ENCODE measurements around the gene JMJD7.
A peak's percentile ranks its signal among the peaks of the same experiment; 100 is the strongest.

The JMJD7 gene

GRCh38 chr15:41861736-41862356, 34.0 kb downstream of the JMJD7 start:
- TF ChIP-seq, protein P1, sequence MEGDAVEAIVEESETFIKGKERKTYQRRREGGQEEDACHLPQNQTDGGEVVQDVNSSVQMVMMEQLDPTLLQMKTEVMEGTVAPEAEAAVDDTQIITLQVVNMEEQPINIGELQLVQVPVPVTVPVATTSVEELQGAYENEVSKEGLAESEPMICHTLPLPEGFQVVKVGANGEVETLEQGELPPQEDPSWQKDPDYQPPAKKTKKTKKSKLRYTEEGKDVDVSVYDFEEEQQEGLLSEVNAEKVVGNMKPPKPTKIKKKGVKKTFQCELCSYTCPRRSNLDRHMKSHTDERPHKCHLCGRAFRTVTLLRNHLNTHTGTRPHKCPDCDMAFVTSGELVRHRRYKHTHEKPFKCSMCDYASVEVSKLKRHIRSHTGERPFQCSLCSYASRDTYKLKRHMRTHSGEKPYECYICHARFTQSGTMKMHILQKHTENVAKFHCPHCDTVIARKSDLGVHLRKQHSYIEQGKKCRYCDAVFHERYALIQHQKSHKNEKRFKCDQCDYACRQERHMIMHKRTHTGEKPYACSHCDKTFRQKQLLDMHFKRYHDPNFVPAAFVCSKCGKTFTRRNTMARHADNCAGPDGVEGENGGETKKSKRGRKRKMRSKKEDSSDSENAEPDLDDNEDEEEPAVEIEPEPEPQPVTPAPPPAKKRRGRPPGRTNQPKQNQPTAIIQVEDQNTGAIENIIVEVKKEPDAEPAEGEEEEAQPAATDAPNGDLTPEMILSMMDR (conservative IDR thresholded peaks at IDR 0.05; ENCODE audit: low read length), result no peak
- no peak for TF ChIP-seq EZH2phosphoT487 (IDR thresholded peaks at IDR 0.05; ENCODE audit: borderline replicate concordance)
- H2AFZ ChIP-seq (ENCODE audit: low read length), result no peak overlapping the region
- H4K20me1 ChIP-seq (ENCODE audit: insufficient read depth, low read length, poor library complexity, severe bottlenecking), result no peaks in the 10 kb centered on the region
- H3F3A ChIP-seq (ENCODE audit: low read depth), result no peaks in the 10 kb centered on the region
- H3K36me3 ChIP-seq (ENCODE audit: insufficient read depth, low read length), result no peaks in the 10 kb centered on the region
- no peak overlapping the region for H3K9ac ChIP-seq (ENCODE audit: low read depth, low read length, poor library complexity, severe bottlenecking)
- no peaks in the 10 kb centered on the region for H3K79me2 ChIP-seq (ENCODE audit: insufficient read depth, low read length)
- H3K9me2 ChIP-seq (replicated peaks; ENCODE audit: low read depth, low read length), result no peaks in the 10 kb centered on the region
- no peaks in the 10 kb centered on the region for H3K9me3 ChIP-seq (ENCODE audit: insufficient read depth, low read depth, low read length)
- H3K27me3 ChIP-seq (ENCODE audit: insufficient read depth, low read length, poor library complexity, severe bottlenecking), result no peaks in the 10 kb centered on the region
- H3K4me1 ChIP-seq (ENCODE audit: insufficient read depth, low read length, poor library complexity, severe bottlenecking), result peaks cover 42% of the 10 kb centered on the region
- no peak overlapping the region for H3K4me3 ChIP-seq (ENCODE audit: low read length, poor library complexity, severe bottlenecking)
- no peak overlapping the region for H3K4me2 ChIP-seq (ENCODE audit: low read depth, low read length, poor library complexity, severe bottlenecking)

DNA sequence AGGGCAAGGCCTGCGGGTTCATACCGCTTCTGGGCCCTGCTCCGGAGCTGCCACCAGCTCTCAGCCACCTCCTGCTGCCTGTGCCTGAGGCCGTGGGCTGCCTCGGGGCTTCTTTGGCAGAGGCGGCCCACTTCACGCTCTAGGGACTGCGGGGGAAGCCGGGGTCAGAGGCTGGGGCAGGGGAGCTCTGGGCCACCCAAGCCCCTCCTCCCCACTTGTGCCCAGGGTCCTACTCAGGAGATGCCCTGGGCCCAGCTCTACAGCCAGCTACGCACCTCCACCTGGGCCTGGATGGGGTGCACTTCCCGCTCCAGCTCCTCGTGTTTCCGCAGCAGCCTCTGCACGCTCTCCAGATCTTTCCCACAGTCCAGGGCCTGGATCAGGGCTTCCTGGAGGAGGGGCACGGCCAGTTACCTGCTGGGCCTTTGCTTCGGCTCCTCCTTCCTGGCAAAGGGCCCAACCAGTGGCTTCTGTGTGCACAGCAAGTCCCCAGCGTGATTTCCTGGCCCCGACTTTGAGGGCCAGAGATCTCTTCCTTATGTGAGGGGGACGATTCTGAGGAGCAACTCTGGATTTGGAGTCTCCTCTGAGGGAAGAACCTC, 34.7 kb downstream of the JMJD7 start:
- H3K9me3 ChIP-seq (ENCODE audit: insufficient read depth, low read depth, low read length), result no peaks in the 10 kb centered on the region
- H4K20me1 ChIP-seq (ENCODE audit: insufficient read depth, low read length, poor library complexity, severe bottlenecking), result no peaks in the 10 kb centered on the region
- H2AFZ ChIP-seq (ENCODE audit: low read length), result peak overlapping the region; percentile 59; the same call in 1 of the 2 replicates
- no peaks in the 10 kb centered on the region for H3K36me3 ChIP-seq (ENCODE audit: insufficient read depth, low read length)
- H3K9ac ChIP-seq (ENCODE audit: low read depth, low read length, poor library complexity, severe bottlenecking), result no peak overlapping the region
- no peaks in the 10 kb centered on the region for H3K79me2 ChIP-seq (ENCODE audit: insufficient read depth, low read length)
- H3K27me3 ChIP-seq (ENCODE audit: insufficient read depth, low read length, poor library complexity, severe bottlenecking), result no peaks in the 10 kb centered on the region
- peaks cover 42% of the 10 kb centered on the region for H3K4me1 ChIP-seq (ENCODE audit: insufficient read depth, low read length, poor library complexity, severe bottlenecking)
- H3K9me2 ChIP-seq (replicated peaks; ENCODE audit: low read depth, low read length), result no peaks in the 10 kb centered on the region
- H3K4me2 ChIP-seq (ENCODE audit: low read depth, low read length, poor library complexity, severe bottlenecking), result no peak overlapping the region
- TF ChIP-seq, protein P1 (conservative IDR thresholded peaks at IDR 0.05; ENCODE audit: low read length), result no peak
- TF ChIP-seq EZH2phosphoT487 (IDR thresholded peaks at IDR 0.05; ENCODE audit: borderline replicate concordance), result no peak
- no peak overlapping the region for H3K4me3 ChIP-seq (ENCODE audit: low read length, poor library complexity, severe bottlenecking)
- H3F3A ChIP-seq (ENCODE audit: low read depth), result no peaks in the 10 kb centered on the region

- Histone ChIP-seq H3K79me2 (ENCODE audit: insufficient read depth, low read length) (no peaks in the 10 kb centered on the region), H3K9ac (ENCODE audit: low read depth, low read length, poor library complexity, severe bottlenecking) (no peak overlapping the region), H3F3A (ENCODE audit: low read depth) (no peaks in the 10 kb centered on the region), H3K27me3 (ENCODE audit: insufficient read depth, low read length, poor library complexity, severe bottlenecking) (no peaks in the 10 kb centered on the region), H3K4me1 (ENCODE audit: insufficient read depth, low read length, poor library complexity, severe bottlenecking) (peaks cover 33% of the 10 kb centered on the region), H3K4me2 (ENCODE audit: low read depth, low read length, poor library complexity, severe bottlenecking) (peak overlapping the region; percentile 32), H3K9me3 (ENCODE audit: insufficient read depth, low read depth, low read length) (no peaks in the 10 kb centered on the region), H2AFZ (ENCODE audit: low read length) (no peak overlapping the region), H3K4me3 (ENCODE audit: low read length, poor library complexity, severe bottlenecking) (no peak overlapping the region), H4K20me1 (ENCODE audit: insufficient read depth, low read length, poor library complexity, severe bottlenecking) (no peaks in the 10 kb centered on the region), H3K36me3 (ENCODE audit: insufficient read depth, low read length) (no peaks in the 10 kb centered on the region), H3K9me2 (replicated peaks; ENCODE audit: low read depth, low read length) (no peaks in the 10 kb centered on the region)
- TF ChIP-seq, protein P1 (conservative IDR thresholded peaks at IDR 0.05; ENCODE audit: low read length), result no peak
- no peak for TF ChIP-seq EZH2phosphoT487 (IDR thresholded peaks at IDR 0.05; ENCODE audit: borderline replicate concordance)
These were observed 37.7 kb downstream of the JMJD7 start for GRCh38 chr15:41865490-41866055.

All from Loucy (cell line).